Activated B cell treated with CpG ODN at 0.5 μM for 24 hours (primary cell): ENCODE data around the gene BSG. TPM values are rescaled to one million over a fixed set of nuclear protein-coding genes. Genes with fewer than 3 reads are reported as not detected.

ENCODE experiments used
- ATAC-seq: fragments of 200-7000 bp; cut with Tn5 transposase; one replicate; pipeline ENCODE4 v1.10.0; 2021; ENCODE audit warnings: low read depth, mild to moderate bottlenecking, moderate library complexity
- CTCF ChIA-PET: fragments of 350-600 bp; sonication (Branson Sonifier 250); formaldehyde crosslinking; loops from one replicate; lab custom pipeline; 2021; ENCODE audit warnings: antibody characterized with exemption; lab: Charles Lee
- POLR2A ChIA-PET: fragments of 350-600 bp; sonication (Branson Sonifier 250); formaldehyde crosslinking; loops from one replicate; lab custom pipeline; 2021; ENCODE audit warnings: antibody characterized with exemption; lab: Charles Lee
- DNase-seq: peaks from one replicate; pipeline ENCODE4 v3.0.0; 2022
- H3K27ac Mint-ChIP-seq: one replicate; pipeline ENCODE4 v1.8.0; 2020; ENCODE audit warnings: mixed read lengths
- H3K27me3 Mint-ChIP-seq: one replicate; pipeline ENCODE4 v1.8.0; 2021; ENCODE audit warnings: mixed read lengths
- H3K36me3 Mint-ChIP-seq: one replicate; pipeline ENCODE4 v1.8.0; 2021; ENCODE audit warnings: low read depth, mixed read lengths
- H3K4me1 Mint-ChIP-seq: one replicate; pipeline ENCODE4 v1.8.0; 2021; ENCODE audit warnings: mixed read lengths
- H3K4me3 Mint-ChIP-seq: one replicate; pipeline ENCODE4 v1.8.0; 2020; ENCODE audit warnings: mild to moderate bottlenecking, mixed read lengths
- H3K9me3 Mint-ChIP-seq: one replicate; pipeline ENCODE4 v1.8.0; 2020; ENCODE audit warnings: mixed read lengths
- intact Hi-C: fragments of 100-400 bp; cut with micrococcal nuclease; formaldehyde crosslinking; loops from one replicate; pipeline ENCODE4 v1.15.1; 2024
- total RNA-seq: library from RNA; stranded (reverse); gene quantifications from 2 replicates; pipeline ENCODE4 v1.2.3, GENCODE V29; 2022
- TF ChIP-seq, protein P1 (sequence below): fragments of 200-600 bp; IDR thresholded peaks from one replicate; pipeline ENCODE4 v1.8.0; 2022; ENCODE audit warnings: antibody characterized with exemption, mild to moderate bottlenecking

BSG gene
- total RNA-seq, 1 donor from 2014 or later, result 150 TPM

DNA sequence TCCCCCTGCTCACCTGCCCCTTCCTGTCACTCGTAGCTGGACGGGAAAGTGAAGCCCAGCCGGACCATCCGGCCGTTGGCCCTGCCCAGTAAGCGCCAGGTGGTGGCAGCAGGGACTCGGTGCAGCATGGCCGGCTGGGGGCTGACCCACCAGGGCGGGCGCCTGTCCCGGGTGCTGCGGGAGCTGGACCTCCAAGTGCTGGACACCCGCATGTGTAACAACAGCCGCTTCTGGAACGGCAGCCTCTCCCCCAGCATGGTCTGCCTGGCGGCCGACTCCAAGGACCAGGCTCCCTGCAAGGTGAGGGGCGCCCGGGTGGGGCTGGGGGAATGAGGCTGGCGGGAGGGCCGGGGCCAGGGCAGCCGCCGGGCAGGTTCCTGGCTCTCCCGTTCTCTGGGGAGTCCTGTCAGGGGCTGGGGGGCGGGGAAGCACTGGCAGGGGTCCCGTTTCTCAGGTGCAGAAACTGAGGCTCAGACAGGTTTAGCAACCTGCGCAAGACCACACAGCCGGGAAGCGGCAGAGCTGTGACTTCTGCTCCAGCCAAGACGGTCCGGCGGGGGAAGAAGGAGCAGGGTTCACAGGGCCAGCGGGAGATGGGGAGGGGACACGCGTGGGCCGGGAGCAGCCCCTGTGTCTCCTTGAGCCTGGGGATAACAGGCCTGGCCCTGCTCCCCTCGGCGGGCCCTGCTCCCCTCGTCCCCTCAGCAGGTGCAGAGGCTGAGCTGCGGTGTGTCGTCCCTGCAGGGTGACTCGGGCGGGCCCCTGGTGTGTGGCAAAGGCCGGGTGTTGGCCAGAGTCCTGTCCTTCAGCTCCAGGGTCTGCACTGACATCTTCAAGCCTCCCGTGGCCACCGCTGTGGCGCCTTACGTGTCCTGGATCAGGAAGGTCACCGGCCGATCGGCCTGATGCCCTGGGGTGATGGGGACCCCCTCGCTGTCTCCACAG lies 23.2 kb upstream of the BSG start:
- Mint-ChIP-seq H3K9me3 (no peaks in the 10 kb centered on the region), H3K4me3 (no peak overlapping the region), H3K4me1 (no peaks in the 10 kb centered on the region), H3K27me3 (peaks cover 2% of the 10 kb centered on the region), H3K27ac (no peak overlapping the region), H3K36me3 (no peaks in the 10 kb centered on the region)
- TF ChIP-seq, protein P1, sequence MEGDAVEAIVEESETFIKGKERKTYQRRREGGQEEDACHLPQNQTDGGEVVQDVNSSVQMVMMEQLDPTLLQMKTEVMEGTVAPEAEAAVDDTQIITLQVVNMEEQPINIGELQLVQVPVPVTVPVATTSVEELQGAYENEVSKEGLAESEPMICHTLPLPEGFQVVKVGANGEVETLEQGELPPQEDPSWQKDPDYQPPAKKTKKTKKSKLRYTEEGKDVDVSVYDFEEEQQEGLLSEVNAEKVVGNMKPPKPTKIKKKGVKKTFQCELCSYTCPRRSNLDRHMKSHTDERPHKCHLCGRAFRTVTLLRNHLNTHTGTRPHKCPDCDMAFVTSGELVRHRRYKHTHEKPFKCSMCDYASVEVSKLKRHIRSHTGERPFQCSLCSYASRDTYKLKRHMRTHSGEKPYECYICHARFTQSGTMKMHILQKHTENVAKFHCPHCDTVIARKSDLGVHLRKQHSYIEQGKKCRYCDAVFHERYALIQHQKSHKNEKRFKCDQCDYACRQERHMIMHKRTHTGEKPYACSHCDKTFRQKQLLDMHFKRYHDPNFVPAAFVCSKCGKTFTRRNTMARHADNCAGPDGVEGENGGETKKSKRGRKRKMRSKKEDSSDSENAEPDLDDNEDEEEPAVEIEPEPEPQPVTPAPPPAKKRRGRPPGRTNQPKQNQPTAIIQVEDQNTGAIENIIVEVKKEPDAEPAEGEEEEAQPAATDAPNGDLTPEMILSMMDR, result no peak
- ATAC-seq (no peak), DNase-seq (no peak)
- intact Hi-C loops, result no loop called here
- ChIA-PET CTCF (no interaction called here), POLR2A (interaction anchor here (0.6 kb wide), 1 partner anchor 88 kb away, joined by 4 read pairs; no protein-coding TSS in a partner anchor)

DNA sequence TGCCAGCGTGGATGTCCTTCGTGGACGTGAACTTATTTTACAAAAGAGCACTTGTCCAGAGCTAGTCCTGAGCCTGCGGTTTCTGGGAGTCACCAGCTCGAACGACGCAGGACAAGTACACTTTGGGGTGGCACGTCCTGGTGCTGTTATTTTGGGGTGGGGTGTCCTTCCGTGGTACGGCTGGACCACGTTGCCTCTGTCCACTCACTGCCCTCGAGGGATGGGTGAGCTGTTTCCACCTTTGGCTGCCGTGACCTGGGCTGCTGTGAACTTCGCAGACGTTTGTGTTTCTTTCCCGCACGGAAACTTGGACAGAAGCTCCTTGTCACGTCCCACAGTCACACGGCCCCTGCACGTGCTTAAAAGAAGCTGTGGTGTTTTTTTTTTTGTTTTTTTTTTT lies 17.6 kb upstream of the BSG start:
- POLR2A ChIA-PET, result no interaction called here
- no peaks in the 10 kb centered on the region for H3K4me1 Mint-ChIP-seq
- peaks cover 4% of the 10 kb centered on the region for H3K27me3 Mint-ChIP-seq
- TF ChIP-seq, protein P1, result no peak
- no peak for DNase-seq
- CTCF ChIA-PET, result no interaction called here
- no peak for ATAC-seq
- no peak overlapping the region for H3K4me3 Mint-ChIP-seq
- no peaks in the 10 kb centered on the region for H3K9me3 Mint-ChIP-seq
- intact Hi-C loops, result no loop called here
- no peaks in the 10 kb centered on the region for H3K36me3 Mint-ChIP-seq
- no peak overlapping the region for H3K27ac Mint-ChIP-seq

DNA sequence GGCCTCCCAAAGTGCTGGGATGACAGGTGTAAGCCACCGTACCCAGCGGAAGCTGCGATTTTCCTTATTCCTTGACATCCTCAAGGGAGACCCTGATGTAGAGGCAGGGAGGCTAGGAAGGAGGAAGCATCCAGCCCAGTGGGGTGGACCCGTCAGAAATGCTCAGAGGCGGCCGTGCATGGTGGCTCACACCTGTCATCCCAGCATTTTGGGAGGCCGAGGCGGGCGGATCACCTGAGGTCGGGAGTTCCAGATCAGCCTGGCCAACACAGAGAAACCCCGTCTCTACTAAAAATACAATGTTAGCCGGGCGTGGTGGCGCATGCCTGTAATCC lies 17.0 kb upstream of the BSG start:
- no peaks in the 10 kb centered on the region for H3K36me3 Mint-ChIP-seq

DNA sequence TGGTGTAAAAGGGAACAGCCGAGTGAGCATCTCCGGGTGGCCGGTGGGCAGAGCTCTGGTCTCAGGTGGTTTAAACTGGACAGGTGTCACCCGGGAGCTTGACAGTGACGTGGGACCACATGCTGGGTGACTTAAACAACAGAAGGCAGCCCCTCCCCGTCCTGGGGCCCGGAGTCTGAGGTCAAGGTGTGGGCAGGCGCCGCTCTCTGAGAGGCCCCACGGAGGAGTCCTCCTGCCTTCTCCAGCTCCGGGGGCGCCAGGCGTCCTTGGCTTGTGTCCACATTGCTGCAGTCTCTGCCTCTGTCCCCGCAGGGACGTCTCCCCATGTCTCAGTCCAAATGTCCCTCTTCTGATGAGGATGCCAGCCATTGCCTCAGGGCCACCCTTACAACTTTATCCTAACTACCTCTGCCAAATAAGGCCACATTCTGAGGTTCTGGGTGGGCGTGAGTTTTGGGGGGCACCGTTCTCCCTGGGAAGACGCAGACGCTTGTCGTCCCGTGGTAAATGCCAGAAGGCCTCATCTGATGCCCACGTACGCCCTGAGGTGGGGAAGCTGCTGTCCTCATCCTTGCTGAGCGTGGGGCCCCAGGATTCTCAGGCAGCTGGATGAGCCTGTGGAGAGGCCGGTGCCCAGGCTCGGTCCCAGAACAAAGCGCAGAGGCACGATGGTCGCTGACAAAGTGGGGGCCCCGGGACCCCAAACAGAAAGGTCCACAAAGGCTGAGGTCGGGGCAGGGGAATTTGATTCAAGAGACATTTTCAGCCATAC lies 15.6 kb upstream of the BSG start:
- ATAC-seq, result no peak
- TF ChIP-seq, protein P1, result no peak
- Mint-ChIP-seq H3K9me3 (no peaks in the 10 kb centered on the region), H3K27ac (no peak overlapping the region), H3K36me3 (no peaks in the 10 kb centered on the region), H3K27me3 (peaks cover 2% of the 10 kb centered on the region), H3K4me3 (no peak overlapping the region), H3K4me1 (no peaks in the 10 kb centered on the region)
- intact Hi-C loops, result no loop called here
- ChIA-PET CTCF (no interaction called here), POLR2A (no interaction called here)
- DNase-seq, result no peak

More for the DNA sequence above, 17.0 kb upstream of the BSG start:
- Mint-ChIP-seq H3K4me1 (no peaks in the 10 kb centered on the region), H3K27me3 (peaks cover 4% of the 10 kb centered on the region), H3K9me3 (no peaks in the 10 kb centered on the region), H3K27ac (no peak overlapping the region), H3K4me3 (no peak overlapping the region)
- DNase-seq, result no peak
- intact Hi-C loops, result no loop called here
- CTCF ChIA-PET, result no interaction called here
- TF ChIP-seq, protein P1, result no peak
- no peak for ATAC-seq
- POLR2A ChIA-PET, result no interaction called here
